HG02840 (cell line): ENCODE measurements around the gene RCCD1.
"Not testable (repeated sequence)": the region's sequence is repeated elsewhere in the genome, so short reads cannot be mapped to it uniquely, and the experiment has no call there.

ENCODE experiments used
- ATAC-seq: cut with Tn5 transposase; IDR thresholded peaks from one replicate; pipeline ENCODE4 v1.9.1; 2021; ENCODE audit warnings: mild to moderate bottlenecking, moderate library complexity, moderate number of reproducible peaks; ENCODE audit not compliant: unreplicated experiment, low FRiP score

The RCCD1 gene

DNA sequence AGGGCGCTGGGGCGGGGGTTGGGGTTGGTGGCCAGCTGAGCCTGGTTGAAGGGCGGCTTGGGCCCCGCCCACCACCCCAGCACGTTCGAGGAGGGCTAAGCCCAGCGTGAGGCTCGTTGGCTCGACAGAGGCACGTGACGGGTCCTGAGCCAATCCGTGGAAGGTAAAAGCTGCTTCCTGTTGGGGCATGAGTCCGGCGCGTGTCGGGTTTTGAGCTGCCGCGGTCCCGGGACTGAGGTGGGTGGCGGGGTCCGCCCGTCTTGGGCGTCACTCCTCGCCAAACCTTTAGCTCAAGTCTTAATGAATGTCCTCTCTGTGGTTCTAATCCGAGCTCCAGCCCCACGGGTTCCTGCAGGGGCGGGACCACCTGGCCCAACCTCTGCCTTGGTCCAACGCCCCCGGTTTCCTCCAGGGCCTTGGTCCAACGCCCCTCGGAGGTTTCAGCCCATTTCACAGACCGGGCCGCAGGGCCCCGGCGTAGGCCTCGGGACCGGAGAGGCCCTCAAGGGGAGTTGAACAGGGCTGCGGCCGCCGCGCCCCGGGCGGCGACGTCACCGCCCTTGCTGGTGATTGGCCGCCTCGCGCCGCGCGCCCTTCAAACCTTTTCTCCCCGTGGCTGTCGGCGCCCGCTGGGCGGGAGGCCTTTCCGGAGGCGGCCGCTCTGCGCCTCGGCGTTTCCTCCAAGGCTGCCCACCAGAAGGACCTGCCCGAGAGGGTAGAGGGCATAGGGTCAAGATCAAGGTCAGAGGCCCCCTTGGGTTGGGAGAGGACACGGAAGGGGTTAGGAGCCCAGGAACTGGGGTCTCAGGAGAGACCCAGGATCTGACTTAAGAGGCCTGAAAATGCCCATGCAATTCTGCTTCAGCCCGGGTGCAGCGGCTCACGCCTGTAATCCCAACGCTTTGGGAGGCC is at the start of gene RCCD1:
Gene RCCD1 (plus strand): TSS at position 173 of the 912 bp plus-strand sequence. CDS start 1,851 bp downstream, outside the sequence.
- peak; percentile 84 for ATAC-seq

GRCh38 chr15:90905306-90906180 is 49.1 kb upstream of the RCCD1 start:
- no peak for ATAC-seq

DNA sequence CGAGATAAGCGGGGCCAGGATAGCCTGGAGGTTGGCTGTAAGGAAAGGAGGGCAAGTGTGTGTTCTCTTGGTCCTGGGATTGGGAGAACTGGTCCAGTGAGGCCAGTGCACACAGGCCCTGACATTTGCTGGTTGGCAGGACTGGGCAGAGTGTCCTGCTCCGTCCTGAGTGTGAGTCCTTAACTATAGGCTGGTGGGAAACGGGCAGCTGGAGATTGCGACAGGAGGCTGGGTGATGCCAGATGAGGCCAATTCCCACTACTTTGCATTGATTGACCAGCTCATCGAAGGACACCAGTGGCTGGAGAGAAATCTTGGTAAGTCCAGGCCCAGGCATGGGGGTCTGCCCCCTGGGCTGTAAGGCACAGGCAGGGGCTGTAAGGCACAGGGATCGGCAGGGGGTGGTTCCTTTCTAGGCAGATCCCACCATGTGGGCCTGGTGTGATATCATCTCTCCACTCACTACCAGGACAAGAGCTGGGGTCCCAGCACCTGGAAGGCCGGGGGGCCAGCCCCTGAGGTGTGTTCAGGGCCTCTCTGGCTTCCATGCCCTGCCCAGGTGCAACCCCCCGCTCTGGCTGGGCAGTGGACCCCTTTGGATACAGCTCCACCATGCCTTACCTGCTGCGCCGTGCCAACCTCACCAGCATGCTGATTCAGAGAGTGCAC is 48.4 kb upstream of the RCCD1 start:
- ATAC-seq, result no peak

- no peak for ATAC-seq
Measured at GRCh38 chr15:90907051-90907660, 47.5 kb upstream of the RCCD1 start.

GRCh38 chr15:90907838-90908507 is 46.7 kb upstream of the RCCD1 start:
- ATAC-seq, result no peak

GRCh38 chr15:90909449-90909848 is 45.2 kb upstream of the RCCD1 start:
- not testable (repeated sequence) for ATAC-seq

GRCh38 chr15:90909976-90910375 is 44.7 kb upstream of the RCCD1 start:
- ATAC-seq, result no peak

DNA sequence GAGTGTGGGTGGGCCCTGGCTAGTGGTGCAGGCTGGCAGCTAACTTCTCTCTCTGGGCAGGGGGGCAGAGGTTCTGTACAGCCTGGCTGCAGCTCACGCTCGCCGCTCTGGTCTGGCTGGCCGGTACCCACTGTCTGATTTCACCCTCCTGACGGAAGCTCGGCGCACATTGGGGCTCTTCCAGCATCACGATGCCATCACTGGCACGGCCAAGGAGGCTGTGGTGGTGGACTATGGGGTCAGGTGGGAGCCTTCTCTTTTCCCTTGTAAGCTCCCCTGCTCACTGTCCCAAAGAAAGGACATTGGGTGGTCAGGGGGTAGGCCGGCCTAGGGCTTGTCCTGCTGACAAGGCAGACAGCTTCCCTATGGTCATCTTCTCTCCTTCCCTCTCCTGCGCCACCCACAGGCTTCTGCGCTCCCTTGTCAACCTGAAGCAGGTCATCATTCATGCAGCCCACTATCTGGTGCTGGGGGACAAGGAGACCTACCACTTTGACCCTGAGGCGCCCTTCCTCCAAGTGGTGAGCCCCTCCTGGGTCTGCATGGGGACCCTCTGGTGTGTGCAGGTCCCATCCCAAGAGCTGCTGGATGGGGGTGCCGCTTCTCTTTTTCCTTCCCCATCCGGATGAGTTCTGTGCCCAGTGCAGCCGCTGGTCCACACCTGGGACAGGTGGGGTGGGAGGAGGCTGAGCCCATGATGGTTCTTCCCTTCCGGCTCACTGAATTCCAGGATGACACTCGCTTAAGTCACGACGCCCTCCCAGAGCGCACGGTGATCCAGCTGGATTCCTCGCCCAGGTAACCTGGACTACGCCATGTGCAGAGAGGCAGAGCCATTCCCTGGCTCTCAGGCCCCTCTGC is 44.0 kb upstream of the RCCD1 start:
- ATAC-seq, result no peak

DNA sequence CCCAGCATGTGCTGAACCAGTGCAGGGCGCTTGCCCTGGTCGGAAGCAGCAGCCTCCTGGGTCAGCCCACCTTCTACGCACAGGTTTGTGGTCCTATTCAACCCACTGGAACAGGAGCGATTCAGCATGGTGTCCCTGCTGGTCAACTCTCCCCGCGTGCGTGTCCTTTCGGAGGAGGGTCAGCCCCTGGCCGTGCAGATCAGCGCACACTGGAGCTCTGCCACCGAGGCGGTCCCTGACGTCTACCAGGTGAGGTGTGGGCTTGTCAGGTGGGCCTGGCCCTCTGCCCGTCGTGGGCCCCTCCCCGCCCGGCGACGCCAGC is 43.4 kb upstream of the RCCD1 start:
- no peak for ATAC-seq

GRCh38 chr15:90911906-90912769 is 42.5 kb upstream of the RCCD1 start:
- no peak for ATAC-seq

DNA sequence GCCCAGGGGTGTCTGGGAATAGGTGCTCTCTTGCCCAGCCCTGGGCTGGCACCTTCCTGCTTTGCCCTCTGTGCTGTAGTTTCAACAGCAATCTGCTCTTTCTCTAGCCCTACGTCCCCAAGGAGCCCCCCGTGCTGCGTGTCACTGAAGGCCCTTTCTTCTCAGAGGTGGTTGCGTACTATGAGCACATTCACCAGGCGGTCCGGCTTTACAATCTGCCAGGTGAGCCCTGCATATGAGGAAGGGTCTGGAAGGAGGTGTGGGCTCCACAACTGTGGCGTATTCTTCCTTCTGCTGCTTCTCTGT is 42.0 kb upstream of the RCCD1 start:
- ATAC-seq, result no peak

DNA sequence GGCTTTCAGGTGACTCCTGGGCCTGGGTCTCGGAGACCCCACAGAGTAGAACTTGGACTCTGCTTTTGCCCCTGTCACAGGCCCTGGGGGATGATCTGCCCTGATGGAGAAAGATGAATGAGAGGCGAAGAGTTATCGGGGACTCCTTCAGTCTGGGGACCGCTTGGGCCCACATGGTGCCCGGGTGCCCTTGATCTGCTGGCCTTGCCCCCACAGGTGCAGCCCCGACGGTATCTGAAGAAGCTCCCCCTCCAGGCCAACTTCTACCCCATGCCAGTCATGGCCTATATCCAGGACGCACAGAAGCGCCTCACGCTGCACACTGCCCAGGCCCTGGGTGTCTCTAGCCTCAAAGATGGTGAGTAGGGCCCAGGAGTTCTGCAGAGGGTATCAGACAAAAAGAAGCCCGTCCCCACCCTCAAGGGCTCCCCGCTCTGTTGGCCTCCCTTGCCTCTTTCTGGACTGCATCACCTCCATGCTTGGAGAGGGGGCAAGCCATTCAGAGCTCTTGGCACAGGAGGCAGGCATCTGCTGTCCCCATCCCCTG is 41.2 kb upstream of the RCCD1 start:
- ATAC-seq, result no peak

DNA sequence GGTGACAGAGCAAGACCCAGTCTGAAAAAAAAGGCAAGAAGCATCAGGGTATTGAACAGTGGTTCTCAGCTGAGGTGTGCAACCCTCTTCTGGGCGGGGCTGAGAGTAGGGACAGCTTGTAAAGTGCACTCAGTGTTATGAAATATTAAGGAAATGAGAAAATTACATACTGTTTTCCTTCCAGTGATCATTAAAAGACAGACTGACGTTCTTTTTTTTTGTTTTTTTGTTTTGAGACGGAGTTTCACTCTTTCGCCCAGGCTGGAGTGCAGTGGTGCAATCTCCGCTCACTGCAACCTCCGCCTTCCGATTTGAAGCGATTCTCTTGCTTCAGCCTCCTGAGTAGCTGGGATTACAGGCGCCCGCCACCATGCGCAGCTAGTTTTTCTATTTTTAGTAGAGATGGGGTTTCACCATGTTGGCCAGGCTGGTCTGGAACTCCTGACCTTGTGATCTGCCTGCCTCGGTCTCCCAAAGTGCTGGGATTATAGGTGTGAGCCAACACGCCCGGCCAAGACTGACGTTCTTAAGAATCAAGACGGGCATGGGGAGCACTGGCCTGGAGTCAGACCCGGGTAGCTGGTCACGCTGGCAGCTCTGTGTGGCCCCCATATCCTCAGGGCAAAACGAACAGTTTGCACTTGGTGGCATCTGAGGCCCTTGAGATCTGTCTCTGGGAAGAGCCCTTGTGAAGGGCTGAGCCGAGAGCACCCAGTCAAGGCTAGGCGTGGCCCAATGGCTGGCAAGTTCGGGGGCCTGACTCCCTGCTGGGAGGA is 40.2 kb upstream of the RCCD1 start:
- no peak for ATAC-seq

GRCh38 chr15:90915216-90915807 is 39.4 kb upstream of the RCCD1 start:
- no peak for ATAC-seq

DNA sequence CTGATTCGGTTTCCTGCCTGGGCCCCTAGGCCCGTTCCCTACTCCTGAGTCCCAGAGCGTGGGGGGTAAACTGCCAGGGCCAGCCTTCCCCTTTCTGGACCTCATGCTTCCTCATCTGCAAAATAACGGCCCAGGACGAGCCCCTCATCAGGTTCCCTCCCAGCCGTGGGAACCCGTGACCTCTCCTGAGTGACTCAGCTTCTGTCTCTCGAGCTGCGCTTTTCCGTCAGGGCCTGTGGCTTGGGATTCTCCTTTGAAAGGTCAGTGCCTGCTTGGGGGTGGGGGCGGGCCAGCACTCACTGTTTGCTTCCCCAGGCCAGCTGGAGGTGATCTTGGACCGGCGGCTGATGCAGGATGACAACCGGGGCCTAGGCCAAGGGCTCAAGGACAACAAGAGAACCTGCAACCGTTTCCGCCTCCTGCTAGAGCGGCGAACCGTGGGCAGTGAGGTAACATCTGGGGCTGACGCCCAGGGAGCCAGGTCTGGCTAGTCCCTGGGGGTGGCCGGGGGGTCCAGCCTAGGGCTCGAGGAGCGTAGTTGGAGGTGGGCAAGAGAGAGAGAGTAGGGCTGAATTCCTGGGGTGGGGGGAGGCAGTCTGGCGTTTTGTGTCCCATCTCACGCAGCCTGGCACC is 38.8 kb upstream of the RCCD1 start:
- no peak for ATAC-seq

DNA sequence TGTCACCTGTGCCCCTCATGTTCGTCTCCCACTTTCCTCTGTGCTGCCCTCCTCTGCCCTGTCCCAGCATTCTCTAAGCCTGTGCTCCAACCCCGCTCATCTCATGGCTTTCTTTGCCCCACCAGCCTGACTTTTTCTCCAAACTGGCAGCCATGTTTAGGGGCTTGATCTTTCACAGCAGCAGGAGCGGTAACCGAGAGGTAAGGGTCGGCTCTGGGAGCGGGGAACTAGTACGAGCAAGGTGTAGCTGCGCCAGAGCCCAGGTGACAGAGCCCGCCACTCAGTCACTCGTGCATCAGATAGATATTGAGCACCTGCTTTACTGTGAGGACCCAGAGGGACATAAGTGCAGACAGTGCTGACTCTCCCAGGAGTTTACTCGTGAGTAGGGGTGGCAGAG is 38.2 kb upstream of the RCCD1 start:
- no peak for ATAC-seq
